HL-60 (cell line): ENCODE measurements around the gene ENOX2.

Experiments used
- CTCF ChIP-seq: IDR thresholded peaks from one replicate; pipeline ENCODE4 v1.5.1; 2011; ENCODE audit warnings: low read length, control low read depth, inconsistent platforms; ENCODE audit not compliant: insufficient read depth
- GABPA ChIP-seq: IDR thresholded peaks from 2 replicates; pipeline ENCODE4 v1.6.1; 2012; ENCODE audit warnings: low read depth
- REST ChIP-seq: IDR thresholded peaks from 2 replicates; pipeline ENCODE4 v1.6.1; 2012; ENCODE audit warnings: low read depth; ENCODE audit not compliant: insufficient replicate concordance

- TF ChIP-seq CTCF (no peak), GABPA (no peak), REST (no peak)
These were observed 97.1 kb downstream of the ENOX2 start for GRCh38 chrX:130805903-130806302.
